IMR-90 (cell line): ENCODE measurements around the gene KLK5. TPM values are rescaled to one million over a fixed set of nuclear protein-coding genes. Genes with fewer than 3 reads are reported as not detected.

Experiments used
- ATAC-seq: fragments of 200-7000 bp; cut with Tn5 transposase; 2 replicates; pipeline ENCODE4 v1.9.1; 2020; ENCODE audit warnings: low read depth, mild to moderate bottlenecking, moderate library complexity
- BruUV-seq: library from RNA; stranded (reverse); fragments of 400-500 nt; replicated peaks from 2 replicates; lab custom pipeline; 2021; lab: Mats Ljungman, UMichigan
- CTCF ChIA-PET: fragments of 300-600 bp; formaldehyde crosslinking; extraction: SDS; loops from one replicate; lab custom pipeline; 2021; ENCODE audit warnings: antibody characterized with exemption; lab: Yijun Ruan, JAX
- POLR2A ChIA-PET: fragments of 300-600 bp; sonication (Branson Sonifier 250); formaldehyde crosslinking; loops from one replicate; lab custom pipeline; 2022; ENCODE audit warnings: antibody characterized with exemption; ENCODE audit not compliant: unreplicated experiment; lab: Charles Lee
- DNase-seq: peaks from one replicate; pipeline ENCODE4 v3.0.0; 2013
- H2AFZ ChIP-seq: replicated peaks from 2 replicates; pipeline ENCODE3; 2013; ENCODE audit warnings: low read length, mild to moderate bottlenecking; ENCODE audit not compliant: poor library complexity
- H2AK5ac ChIP-seq: 2 replicates; pipeline ENCODE4 v1.6.1; 2013; ENCODE audit warnings: low read depth, low read length, inconsistent platforms
- H2AK9ac ChIP-seq: replicated peaks from 2 replicates; pipeline ENCODE3; 2013; ENCODE audit warnings: mild to moderate bottlenecking, low read depth, low read length, moderate library complexity; ENCODE audit not compliant: poor library complexity
- H2BK120ac ChIP-seq: 2 replicates; pipeline ENCODE4 v1.6.1; 2013; ENCODE audit warnings: low read depth, low read length, inconsistent platforms
- H2BK15ac ChIP-seq: 3 replicates; pipeline ENCODE4 v1.6.1; 2013; ENCODE audit warnings: low read depth, low read length, inconsistent platforms
- H2BK20ac ChIP-seq: 2 replicates; pipeline ENCODE4 v1.6.1; 2013; ENCODE audit warnings: low read depth, mild to moderate bottlenecking, inconsistent platforms, low read length, moderate library complexity
- H2BK5ac ChIP-seq: 2 replicates; pipeline ENCODE4 v1.6.1; 2013; ENCODE audit warnings: mild to moderate bottlenecking, low read depth, low read length, inconsistent platforms; ENCODE audit not compliant: poor library complexity, severe bottlenecking
- H3K14ac ChIP-seq: replicated peaks from 2 replicates; pipeline ENCODE4 v1.6.1; 2013; ENCODE audit warnings: low read depth, low read length, inconsistent platforms
- H3K18ac ChIP-seq: 2 replicates; pipeline ENCODE4 v1.6.1; 2013; ENCODE audit warnings: low read depth, low read length, control low read depth
- H3K23ac ChIP-seq: 2 replicates; pipeline ENCODE4 v1.6.1; 2013; ENCODE audit warnings: low read depth, low read length, inconsistent platforms
- H3K27ac ChIP-seq: 2 replicates; pipeline ENCODE4 v1.5.1; 2013; ENCODE audit warnings: mild to moderate bottlenecking, control low read depth, low read length; ENCODE audit not compliant: insufficient read depth
- H3K27me3 ChIP-seq: 2 replicates; pipeline ENCODE4 v1.6.1; 2013; ENCODE audit warnings: low read length; ENCODE audit not compliant: control insufficient read depth, insufficient read depth
- H3K36me3 ChIP-seq: 2 replicates; pipeline ENCODE4 v1.6.1; 2013; ENCODE audit warnings: low read length, mixed read lengths; ENCODE audit not compliant: control insufficient read depth, insufficient read depth
- H3K4ac ChIP-seq: 2 replicates; pipeline ENCODE4 v1.6.1; 2013; ENCODE audit warnings: low read depth, low read length, inconsistent platforms
- H3K4me1 ChIP-seq: 2 replicates; pipeline ENCODE4 v1.6.1; 2013; ENCODE audit warnings: low read length, mixed read lengths; ENCODE audit not compliant: control insufficient read depth, insufficient read depth
- H3K4me2 ChIP-seq: 2 replicates; pipeline ENCODE4 v1.6.1; 2013; ENCODE audit warnings: low read depth, mild to moderate bottlenecking, control low read depth, low read length, moderate library complexity
- H3K4me3 ChIP-seq: 2 replicates; pipeline ENCODE4 v1.5.1; 2013; ENCODE audit warnings: low read depth, mild to moderate bottlenecking, control low read depth, low read length, moderate library complexity; ENCODE audit not compliant: insufficient read depth
- H3K56ac ChIP-seq: 2 replicates; pipeline ENCODE4 v1.6.1; 2013; ENCODE audit warnings: low read length, inconsistent platforms; ENCODE audit not compliant: insufficient read depth; ENCODE audit errors: extremely low read depth
- H3K79me1 ChIP-seq, 2 experiments: 2 replicates each; pipeline ENCODE4 v1.6.1; 2013; ENCODE audit warnings: low read length in 2 of 2, inconsistent platforms in 1 of 2, low read depth in 1 of 2
- H3K9ac ChIP-seq: 2 replicates; pipeline ENCODE4 v1.6.1; 2013; ENCODE audit warnings: low read depth, low read length, control low read depth
- H3K9me1 ChIP-seq: 2 replicates; pipeline ENCODE4 v1.6.1; 2013; ENCODE audit warnings: low read length, inconsistent platforms; ENCODE audit not compliant: insufficient read depth
- H3K9me3 ChIP-seq: 2 replicates; pipeline ENCODE4 v1.6.1; 2013; ENCODE audit warnings: low read length; ENCODE audit not compliant: control insufficient read depth, insufficient read depth
- H4K20me1 ChIP-seq: 2 replicates; pipeline ENCODE4 v1.6.1; 2013; ENCODE audit warnings: low read length, inconsistent platforms; ENCODE audit not compliant: insufficient read depth
- H4K5ac ChIP-seq: 2 replicates; pipeline ENCODE4 v1.6.1; 2013; ENCODE audit warnings: mild to moderate bottlenecking, low read depth, low read length, control low read depth
- H4K8ac ChIP-seq, 2 experiments: 2 replicates each; pipeline ENCODE4 v1.6.1; 2013; ENCODE audit warnings: low read depth in 2 of 2, low read length in 2 of 2, control low read depth in 1 of 2, inconsistent platforms in 1 of 2
- H4K91ac ChIP-seq: 2 replicates; pipeline ENCODE4 v1.6.1; 2013; ENCODE audit warnings: low read depth, low read length, inconsistent platforms; ENCODE audit not compliant: insufficient read depth
- CHD1 ChIP-seq: IDR thresholded peaks from 2 replicates; pipeline ENCODE4 v1.6.1; 2012; ENCODE audit warnings: low read depth, low read length, improper control_type of control experiment
- CTCF ChIP-seq: conservative IDR thresholded peaks from 2 replicates; pipeline ENCODE4 v1.5.1; 2012; ENCODE audit warnings: mild to moderate bottlenecking, low read depth, low read length, improper control_type of control experiment
- FOS ChIP-seq: fragments of 150-350 bp; IDR thresholded peaks from 2 replicates; pipeline ENCODE4 v1.6.1; 2016; ENCODE audit warnings: low read depth, low read length
- MAFK ChIP-seq: IDR thresholded peaks from 2 replicates; pipeline ENCODE4 v1.6.1; 2012; ENCODE audit warnings: low read depth, low read length, improper control_type of control experiment
- MXI1 ChIP-seq: IDR thresholded peaks from 2 replicates; pipeline ENCODE4 v1.6.1; 2012; ENCODE audit warnings: low read depth, mild to moderate bottlenecking, low read length, moderate library complexity, borderline replicate concordance
- NFE2L2 ChIP-seq: fragments of 150-350 bp; IDR thresholded peaks from 2 replicates; pipeline ENCODE4 v1.6.1; 2016; ENCODE audit warnings: low read depth, mild to moderate bottlenecking, low read length
- RFX5 ChIP-seq: IDR thresholded peaks from 2 replicates; pipeline ENCODE4 v1.8.0; 2012; ENCODE audit warnings: low read depth, mild to moderate bottlenecking, low read length, moderate library complexity
- SMC3 ChIP-seq: fragments of 150-350 bp; IDR thresholded peaks from 2 replicates; pipeline ENCODE4 v1.6.1; 2016; ENCODE audit warnings: low read depth, mild to moderate bottlenecking, antibody characterized with exemption, low read length, moderate library complexity
- WGBS, 2 experiments: methylation state at CpG; one replicate each; pipeline versions ENCODE4 v1.1.5 to v1.1.7; 2013; ENCODE audit warnings: missing lambda C conversion rate in 2 of 2; ENCODE audit not compliant: insufficient read length in 1 of 2; ENCODE audit errors: extremely low coverage in 2 of 2; 5-methylcytosine and 5-hydroxymethylcytosine counted together
- dilution Hi-C: fragments of 300-500 bp; cut with HindIII; formaldehyde crosslinking; loops from one replicate; pipeline ENCODE4 v1.14.3; 2018; ENCODE audit warnings: low sequenced_read_pairs; ENCODE audit not compliant: unreplicated experiment
- in situ Hi-C: fragments of 300-500 bp; cut with MboI; formaldehyde crosslinking; loops from 3 replicates; pipeline ENCODE4 v1.14.3; 2019; ENCODE audit warnings: low sequenced_read_pairs, inconsistent platforms, mixed read lengths
- intact Hi-C: fragments of 100-400 bp; cut with micrococcal nuclease; formaldehyde crosslinking; loops from 2 replicates; pipeline ENCODE4 v1.10.0; 2022
- polyA plus RNA-seq, 3 experiments: library from polyadenylated mRNA; depleted of rRNA; stranded (reverse); fragments of >200 nt; gene quantifications; 2 replicates each; pipeline ENCODE4 v1.2.3, GENCODE V29; 2012; ENCODE audit warnings: low replicate concordance in 1 of 3
- total RNA-seq: library from RNA; depleted of rRNA; stranded (reverse); fragments of >200 nt; gene quantifications from 2 replicates; pipeline ENCODE4 v1.2.3, GENCODE V29; 2012

Gene KLK5
- total and polyA plus RNA-seq, 2 of the 4 experiments (the other 2 are of a cell fraction) = not detected

GRCh38 chr19:50897612-50898011 is 55.2 kb downstream of the KLK5 start:
- Histone ChIP-seq H3K36me3 (no peaks in the 10 kb centered on the region), H2AK5ac (no peak overlapping the region), H2BK5ac (no peak overlapping the region), H3K9ac (no peak overlapping the region), H3K9me1 (no peaks in the 10 kb centered on the region), H3K4ac (no peak overlapping the region), H4K91ac (no peak overlapping the region), H3K4me2 (no peak overlapping the region), H3K27me3 (no peaks in the 10 kb centered on the region), H3K18ac (no peak overlapping the region), H2AK9ac (no peak overlapping the region), H2AFZ (no peak overlapping the region), H4K20me1 (no peaks in the 10 kb centered on the region), H3K4me3 (no peak overlapping the region), H3K9me3 (no peaks in the 10 kb centered on the region), H4K5ac (no peak overlapping the region), H2BK20ac (no peak overlapping the region), H3K4me1 (no peaks in the 10 kb centered on the region), H2BK15ac (no peak overlapping the region), H3K27ac (no peak overlapping the region), H4K8ac (no peak overlapping the region), H3K14ac (no peak overlapping the region), H3K79me1 (no peaks in the 10 kb centered on the region), H3K56ac (no peak overlapping the region), H3K23ac (no peak overlapping the region), H2BK120ac (no peak overlapping the region)
- ChIA-PET POLR2A (no interaction called here), CTCF (no interaction called here)
- no TSS peak for BruUV-seq
- intact Hi-C loops = no loop called here
- dilution Hi-C loops = no loop called here
- in situ Hi-C loops = no loop called here
- TF ChIP-seq CHD1 (no peak), MXI1 (no peak), RFX5 (no peak), FOS (no peak), MAFK (no peak), CTCF (no peak), SMC3 (no peak), NFE2L2 (no peak)
- DNase-seq = no peak
- WGBS, 2 experiments = no CpG with 5 or more reads among the region's 3 CpGs
- no peak for ATAC-seq
